Stimulated activated CD4-positive, alpha-beta T cell treated with anti-CD3 and anti-CD28 coated beads, TNF-alpha, amount 100 ng/mL, for 4 hours (primary cell): ENCODE results near the gene TLK2.

ENCODE experiments used
- DNase-seq, 3 experiments: peaks; one replicate each; pipeline ENCODE4 v3.0.0-alpha.2; 2020; ENCODE audit warnings: low read depth in 3 of 3

The TLK2 gene

GRCh38 chr17:62628831-62629555, 150.4 kb downstream of the TLK2 start:
- no peak for DNase-seq

GRCh38 chr17:62629556-62630364, 151.1 kb downstream of the TLK2 start:
- DNase-seq, result no peak

- DNase-seq, result no peak
These were observed 151.9 kb downstream of the TLK2 start for GRCh38 chr17:62630365-62631085.

- DNase-seq, result no peak
These were observed 152.7 kb downstream of the TLK2 start for GRCh38 chr17:62631086-62631935.

GRCh38 chr17:62631936-62632924, 153.6 kb downstream of the TLK2 start:
- no peak for DNase-seq

GRCh38 chr17:62637809-62638208, 159.2 kb downstream of the TLK2 start:
- DNase-seq, result no peak

GRCh38 chr17:62641153-62641552, 162.5 kb downstream of the TLK2 start:
- no peak for DNase-seq

GRCh38 chr17:62641951-62642350, 163.3 kb downstream of the TLK2 start:
- no peak for DNase-seq

- no peak for DNase-seq
These were observed 164.9 kb downstream of the TLK2 start for GRCh38 chr17:62643496-62643895.

GRCh38 chr17:62644487-62645173, 166.0 kb downstream of the TLK2 start:
- DNase-seq, result no peak

- no peak for DNase-seq
These were observed 169.8 kb downstream of the TLK2 start for GRCh38 chr17:62648251-62648955.

- DNase-seq, result no peak
These were observed 170.3 kb downstream of the TLK2 start for GRCh38 chr17:62648956-62649294.

GRCh38 chr17:62649570-62649969, 170.9 kb downstream of the TLK2 start:
- no peak for DNase-seq

GRCh38 chr17:62650587-62650986, 172.0 kb downstream of the TLK2 start:
- DNase-seq, result no peak

GRCh38 chr17:62652251-62653001, 173.8 kb downstream of the TLK2 start:
- peak in 2 of 3 experiments; percentile 9 to 18 for DNase-seq

GRCh38 chr17:62653002-62653825, 174.6 kb downstream of the TLK2 start:
- peak; percentile 73 to 79 (median 76) for DNase-seq
